AG04450 (cell line): ENCODE results near the gene MXRA8. TPM values are rescaled to one million over a fixed set of nuclear protein-coding genes. Genes with fewer than 3 reads are reported as not detected.

Source experiments
- CTCF ChIA-PET: fragments of 300-600, 350-600 bp; formaldehyde crosslinking; extraction: SDS; loops from one replicate; lab custom pipeline; 2022; ENCODE audit warnings: antibody characterized with exemption, inconsistent platforms; lab: Charles Lee
- POLR2A ChIA-PET: fragments of 350-600 bp; formaldehyde crosslinking; extraction: SDS; loops from one replicate; lab custom pipeline; 2021; ENCODE audit warnings: antibody characterized with exemption, inconsistent platforms; lab: Yijun Ruan, JAX
- DNase-seq: peaks from one replicate; pipeline ENCODE4 v3.0.0-alpha.2; 2011; ENCODE audit warnings: low read depth, low spot score
- H3K27ac ChIP-seq: one replicate; pipeline ENCODE4 v1.5.1; 2012; ENCODE audit warnings: low read depth, low read length, control low read depth
- H3K27me3 ChIP-seq: one replicate; pipeline ENCODE4 v1.6.0; 2012; ENCODE audit warnings: low read length; ENCODE audit not compliant: control insufficient read depth, insufficient read depth
- H3K4me3 ChIP-seq: 2 replicates; pipeline ENCODE4 v1.5.1; 2011; ENCODE audit warnings: mild to moderate bottlenecking, low read depth, low read length, control low read depth
- H3K9me3 ChIP-seq: 2 replicates; pipeline ENCODE4 v1.5.1; 2012; ENCODE audit warnings: low read length; ENCODE audit not compliant: control insufficient read depth, insufficient read depth
- CTCF ChIP-seq: IDR thresholded peaks from 2 replicates; pipeline ENCODE4 v1.5.1; 2011; ENCODE audit warnings: low read depth, low read length, control low read depth, inconsistent platforms
- polyA plus RNA-seq: library from polyadenylated mRNA; depleted of rRNA; stranded (reverse); fragments of >200 nt; gene quantifications from 2 replicates; pipeline ENCODE4 v1.2.3, GENCODE V29; 2011

Gene MXRA8
- polyA plus RNA-seq, 1 experiment: 186 TPM

GRCh38 chr1:1340791-1341548, 17.4 kb downstream of the MXRA8 start:
- DNase-seq: no peak
- Histone ChIP-seq H3K4me3 (no peak overlapping the region), H3K27me3 (no peaks in the 10 kb centered on the region), H3K9me3 (peaks cover 3% of the 10 kb centered on the region; the same call in 1 of the 2 replicates), H3K27ac (no peak overlapping the region)
- no peak for TF ChIP-seq CTCF
- ChIA-PET CTCF (no interaction called here), POLR2A (no interaction called here)

GRCh38 chr1:1340185-1340584, 18.2 kb downstream of the MXRA8 start:
- no peaks in the 10 kb centered on the region for H3K27me3 ChIP-seq
- no peak for TF ChIP-seq CTCF
- H3K9me3 ChIP-seq: peaks cover 3% of the 10 kb centered on the region; the same call in 1 of the 2 replicates
- POLR2A ChIA-PET: interaction anchor here (1.1 kb wide), 1 partner anchor 10 kb away, joined by 3 read pairs; no protein-coding TSS in a partner anchor
- no peak overlapping the region for H3K4me3 ChIP-seq
- H3K27ac ChIP-seq: no peak overlapping the region
- CTCF ChIA-PET: no interaction called here
- DNase-seq: no peak

- Histone ChIP-seq H3K27ac (no peak overlapping the region), H3K9me3 (peaks cover 3% of the 10 kb centered on the region; the same call in 1 of the 2 replicates), H3K27me3 (no peaks in the 10 kb centered on the region), H3K4me3 (no peak overlapping the region)
- ChIA-PET POLR2A (no interaction called here), CTCF (no interaction called here)
- no peak for TF ChIP-seq CTCF
- no peak for DNase-seq
Observed at GRCh38 chr1:1338278-1338677, 20.1 kb downstream of the MXRA8 start.

- POLR2A ChIA-PET: no interaction called here
- CTCF ChIA-PET: no interaction called here
- Histone ChIP-seq H3K9me3 (peaks cover 3% of the 10 kb centered on the region; the same call in 1 of the 2 replicates), H3K27me3 (no peaks in the 10 kb centered on the region), H3K4me3 (no peak overlapping the region), H3K27ac (no peak overlapping the region)
- TF ChIP-seq CTCF: no peak
- no peak for DNase-seq
Observed at GRCh38 chr1:1337793-1338147, 20.6 kb downstream of the MXRA8 start.

- no peak for DNase-seq
- Histone ChIP-seq H3K27ac (no peak overlapping the region), H3K9me3 (peaks cover 3% of the 10 kb centered on the region; the same call in 1 of the 2 replicates), H3K27me3 (no peaks in the 10 kb centered on the region), H3K4me3 (no peak overlapping the region)
- ChIA-PET POLR2A (no interaction called here), CTCF (no interaction called here)
- no peak for TF ChIP-seq CTCF
Observed at GRCh38 chr1:1336931-1337792, 21.2 kb downstream of the MXRA8 start.
